ENCODE measurements around the gene PPIG.

The PPIG gene

DNA sequence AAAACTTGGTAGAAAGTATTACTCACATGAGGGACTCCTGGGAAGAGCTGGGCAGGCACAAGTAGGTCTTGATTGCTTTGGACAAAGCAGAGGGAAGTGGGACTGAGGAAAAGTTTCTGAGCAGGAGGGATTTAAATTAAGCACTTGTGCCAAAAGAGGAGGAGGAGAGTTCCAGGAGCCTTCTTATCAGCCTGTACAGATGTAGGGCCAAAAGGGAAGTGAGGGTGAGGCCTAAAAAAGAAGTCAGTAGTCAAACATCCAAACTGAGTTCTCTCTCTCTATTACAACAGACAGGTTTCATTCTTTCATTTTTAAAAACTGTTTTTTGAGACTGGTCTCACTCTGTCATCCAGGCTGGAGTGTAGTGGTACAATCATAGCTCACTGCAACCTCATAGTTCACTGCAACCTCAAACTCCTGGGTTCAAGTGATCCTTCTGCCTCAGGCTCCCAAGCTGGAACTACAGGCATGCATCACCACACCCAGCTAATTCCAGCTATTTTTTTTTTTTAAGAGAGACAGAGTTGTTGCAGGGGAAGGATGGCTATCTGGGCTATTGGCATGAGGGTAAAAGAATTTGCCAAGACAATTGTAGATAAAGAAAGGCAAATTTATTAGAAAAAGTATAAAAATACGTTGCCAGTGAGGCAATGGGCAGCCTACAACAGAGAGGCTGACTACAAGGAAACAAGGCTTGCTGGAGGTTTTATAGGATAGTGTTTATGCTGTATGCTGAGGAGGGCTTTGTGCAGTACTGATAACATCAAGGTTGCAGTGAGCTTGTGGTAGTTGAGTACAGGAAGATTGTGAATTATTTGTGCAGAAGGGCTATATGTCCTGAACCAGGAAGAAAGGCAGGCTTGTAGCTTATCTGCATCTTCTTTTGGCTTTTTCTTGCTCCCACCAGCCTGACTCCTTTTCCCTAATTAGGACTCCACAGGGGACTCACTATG is 81.1 kb downstream of the PPIG start:
- Histone ChIP-seq H3K79me2 (ENCODE audit: control insufficient read depth, low read length) (no peaks in the 10 kb centered on the region), H3K27me3 (ENCODE audit: control insufficient read depth, low read length) (no peaks in the 10 kb centered on the region), H3K4me1 (ENCODE audit: control insufficient read depth, low read length) (0 out of 2 replicates have a peak, but pooled peaks cover 6% of the 10 kb centered on the region), H3K4me3 (ENCODE audit: low read length) (no peak overlapping the region), H3K9me2 (replicated peaks; ENCODE audit: control insufficient read depth, low read length) (no peaks in the 10 kb centered on the region), H3F3A (ENCODE audit: control insufficient read depth, insufficient read depth) (no peaks in the 10 kb centered on the region), H4K20me1 (ENCODE audit: control insufficient read depth, insufficient read depth, low read depth, low read length) (no peaks in the 10 kb centered on the region), H3K9me3 (ENCODE audit: control insufficient read depth, insufficient read depth, low read length) (no peaks in the 10 kb centered on the region), H3K36me3 (ENCODE audit: control insufficient read depth, low read length) (no peaks in the 10 kb centered on the region), H3K27ac (ENCODE audit: low read depth, low read length) (no peak overlapping the region), H3K4me2 (ENCODE audit: low read length) (no peak overlapping the region)
- TF ChIP-seq, protein P1, sequence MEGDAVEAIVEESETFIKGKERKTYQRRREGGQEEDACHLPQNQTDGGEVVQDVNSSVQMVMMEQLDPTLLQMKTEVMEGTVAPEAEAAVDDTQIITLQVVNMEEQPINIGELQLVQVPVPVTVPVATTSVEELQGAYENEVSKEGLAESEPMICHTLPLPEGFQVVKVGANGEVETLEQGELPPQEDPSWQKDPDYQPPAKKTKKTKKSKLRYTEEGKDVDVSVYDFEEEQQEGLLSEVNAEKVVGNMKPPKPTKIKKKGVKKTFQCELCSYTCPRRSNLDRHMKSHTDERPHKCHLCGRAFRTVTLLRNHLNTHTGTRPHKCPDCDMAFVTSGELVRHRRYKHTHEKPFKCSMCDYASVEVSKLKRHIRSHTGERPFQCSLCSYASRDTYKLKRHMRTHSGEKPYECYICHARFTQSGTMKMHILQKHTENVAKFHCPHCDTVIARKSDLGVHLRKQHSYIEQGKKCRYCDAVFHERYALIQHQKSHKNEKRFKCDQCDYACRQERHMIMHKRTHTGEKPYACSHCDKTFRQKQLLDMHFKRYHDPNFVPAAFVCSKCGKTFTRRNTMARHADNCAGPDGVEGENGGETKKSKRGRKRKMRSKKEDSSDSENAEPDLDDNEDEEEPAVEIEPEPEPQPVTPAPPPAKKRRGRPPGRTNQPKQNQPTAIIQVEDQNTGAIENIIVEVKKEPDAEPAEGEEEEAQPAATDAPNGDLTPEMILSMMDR (IDR thresholded peaks at IDR 0.05; ENCODE audit: low read depth, low read length, poor library complexity, severe bottlenecking) = no peak
- no peak for TF ChIP-seq EZH2phosphoT487 (IDR thresholded peaks at IDR 0.05; ENCODE audit: borderline replicate concordance, low read length)

DNA sequence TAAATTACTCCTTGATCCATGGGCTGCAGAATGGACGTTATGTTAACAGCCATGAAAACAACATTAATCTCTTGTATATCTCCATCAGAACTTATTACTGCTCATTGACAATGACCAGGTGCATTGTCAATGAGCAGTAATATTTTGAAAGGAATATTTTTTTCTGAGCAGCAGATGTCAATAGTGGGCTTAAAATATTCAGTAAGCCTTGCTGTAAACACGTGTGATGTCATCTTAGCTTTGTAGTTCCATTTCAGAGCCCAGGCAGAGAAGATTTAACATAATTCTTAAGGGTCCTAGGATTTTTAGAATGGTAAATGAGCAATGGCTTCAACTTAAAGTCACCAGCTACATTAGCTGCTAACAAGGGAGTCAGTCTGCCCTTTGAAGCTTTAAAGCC is 83.4 kb downstream of the PPIG start:
- Histone ChIP-seq H3K27ac (ENCODE audit: low read depth, low read length) (no peak overlapping the region), H3K4me3 (ENCODE audit: low read length) (no peak overlapping the region), H3K36me3 (ENCODE audit: control insufficient read depth, low read length) (no peaks in the 10 kb centered on the region), H3F3A (ENCODE audit: control insufficient read depth, insufficient read depth) (no peaks in the 10 kb centered on the region), H3K4me2 (ENCODE audit: low read length) (no peak overlapping the region), H3K9me2 (replicated peaks; ENCODE audit: control insufficient read depth, low read length) (no peaks in the 10 kb centered on the region), H3K9me3 (ENCODE audit: control insufficient read depth, insufficient read depth, low read length) (no peaks in the 10 kb centered on the region), H3K27me3 (ENCODE audit: control insufficient read depth, low read length) (no peaks in the 10 kb centered on the region), H4K20me1 (ENCODE audit: control insufficient read depth, insufficient read depth, low read depth, low read length) (no peaks in the 10 kb centered on the region), H3K4me1 (ENCODE audit: control insufficient read depth, low read length) (no peaks in the 10 kb centered on the region), H3K79me2 (ENCODE audit: control insufficient read depth, low read length) (no peaks in the 10 kb centered on the region)
- TF ChIP-seq, protein P1 (IDR thresholded peaks at IDR 0.05; ENCODE audit: low read depth, low read length, poor library complexity, severe bottlenecking) = no peak
- no peak for TF ChIP-seq EZH2phosphoT487 (IDR thresholded peaks at IDR 0.05; ENCODE audit: borderline replicate concordance, low read length)

DNA sequence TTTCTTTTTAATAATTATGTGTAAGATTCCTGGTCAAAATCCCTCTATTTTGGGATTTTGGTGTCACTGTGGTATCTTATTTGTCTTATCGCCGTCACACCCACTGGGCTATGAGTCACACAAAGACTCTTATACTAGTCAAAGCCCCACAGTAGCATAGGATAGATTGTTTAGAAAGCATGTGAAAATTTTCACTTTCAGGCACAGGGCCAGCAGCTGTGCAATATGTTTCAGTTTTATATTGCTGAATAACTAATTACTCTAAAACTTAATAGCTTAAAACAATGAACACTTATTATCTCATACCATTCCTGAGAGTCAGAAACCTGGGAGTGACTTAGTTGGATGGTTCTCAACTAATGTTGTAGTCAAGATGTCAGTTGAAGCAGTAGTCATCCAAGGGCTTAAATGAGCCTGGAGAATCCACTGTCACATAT is 86.1 kb downstream of the PPIG start:
- no peak overlapping the region for H3K4me3 ChIP-seq (ENCODE audit: low read length)
- no peaks in the 10 kb centered on the region for H3K9me3 ChIP-seq (ENCODE audit: control insufficient read depth, insufficient read depth, low read length)
- H3K4me2 ChIP-seq (ENCODE audit: low read length) = no peak overlapping the region
- no peaks in the 10 kb centered on the region for H4K20me1 ChIP-seq (ENCODE audit: control insufficient read depth, insufficient read depth, low read depth, low read length)
- no peaks in the 10 kb centered on the region for H3K27me3 ChIP-seq (ENCODE audit: control insufficient read depth, low read length)
- H3K4me1 ChIP-seq (ENCODE audit: control insufficient read depth, low read length) = no peaks in the 10 kb centered on the region
- no peak overlapping the region for H3K27ac ChIP-seq (ENCODE audit: low read depth, low read length)
- no peaks in the 10 kb centered on the region for H3F3A ChIP-seq (ENCODE audit: control insufficient read depth, insufficient read depth)
- H3K79me2 ChIP-seq (ENCODE audit: control insufficient read depth, low read length) = no peaks in the 10 kb centered on the region
- H3K36me3 ChIP-seq (ENCODE audit: control insufficient read depth, low read length) = no peaks in the 10 kb centered on the region
- H3K9me2 ChIP-seq (replicated peaks; ENCODE audit: control insufficient read depth, low read length) = no peaks in the 10 kb centered on the region
- TF ChIP-seq EZH2phosphoT487 (IDR thresholded peaks at IDR 0.05; ENCODE audit: borderline replicate concordance, low read length) = no peak
- TF ChIP-seq, protein P1 (IDR thresholded peaks at IDR 0.05; ENCODE audit: low read depth, low read length, poor library complexity, severe bottlenecking) = no peak

All from DOHH2 (cell line).